ENCODE measurements around the gene LRRC14B. TPM values are rescaled to one million over a fixed set of nuclear protein-coding genes. Genes with fewer than 3 reads are reported as not detected.

Gene LRRC14B
- not detected for total RNA-seq

DNA sequence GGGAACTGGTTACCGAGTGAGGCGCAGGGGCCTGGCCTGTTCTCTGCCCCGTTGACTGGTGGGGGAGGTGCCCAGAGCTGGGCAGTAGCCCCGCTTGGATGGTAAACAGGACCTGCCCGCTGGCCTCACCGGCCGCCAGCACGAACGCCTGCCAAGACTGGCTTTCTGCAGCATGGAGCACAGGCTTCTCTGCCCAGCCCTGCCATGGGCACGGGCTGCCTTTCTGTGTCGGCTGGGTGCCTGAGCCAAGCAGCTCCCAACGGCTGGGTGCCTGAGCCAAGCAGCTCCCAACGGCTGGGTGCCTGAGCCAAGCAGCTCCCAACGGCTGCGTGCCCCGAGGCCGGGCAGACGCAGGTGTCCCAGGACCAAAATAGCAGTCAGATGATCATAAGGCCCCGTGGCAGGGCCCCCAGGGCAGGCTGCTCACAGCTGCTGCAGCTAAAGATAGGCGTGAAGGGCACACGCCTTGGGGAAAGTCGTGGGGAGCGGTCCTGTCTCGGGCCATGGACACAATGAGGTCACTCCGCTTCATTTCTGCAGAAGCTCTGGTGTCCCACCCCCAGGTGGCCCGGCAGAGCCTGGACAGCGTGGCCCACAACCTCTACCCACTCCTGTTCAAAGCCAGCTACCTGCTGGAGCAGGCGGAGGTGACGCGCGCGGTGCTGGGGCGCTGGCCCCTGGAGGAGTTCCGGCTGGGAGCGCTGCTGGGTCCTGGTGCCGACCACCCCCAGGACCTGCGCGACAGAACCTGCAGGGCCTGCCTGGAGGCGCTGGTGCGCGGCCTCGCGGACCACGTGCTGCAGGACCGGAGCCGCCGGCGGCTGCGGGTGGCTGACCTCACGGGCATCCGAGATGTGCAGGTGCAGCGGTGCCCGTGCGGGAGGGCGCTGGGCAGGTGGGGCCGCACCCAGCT is at the start of gene LRRC14B:
LRRC14B (plus strand) TSS at position 460 of the 913 bp plus-strand sequence; CDS start at position 504, 44 bp downstream.
- intact Hi-C loops (cut with DNase I; ENCODE audit: low total_unique reads): no loop called here
- Histone ChIP-seq H3K4me1 (peaks cover 0 to 4% of the 10 kb centered on the region in 2 donors), H3K9me3 (no peaks in the 10 kb centered on the region), H3K27me3 (no peaks in the 10 kb centered on the region), H3K36me3 (no peaks in the 10 kb centered on the region), H3K4me3 (no peak within 1 kb of the TSS), H3K27ac (no peak within 1 kb of the TSS)
- TF ChIP-seq POLR2A (IDR thresholded peaks at IDR 0.05) (no peak), CTCF (IDR thresholded peaks at IDR 0.05) (no peak)
- no peak for DNase-seq

DNA sequence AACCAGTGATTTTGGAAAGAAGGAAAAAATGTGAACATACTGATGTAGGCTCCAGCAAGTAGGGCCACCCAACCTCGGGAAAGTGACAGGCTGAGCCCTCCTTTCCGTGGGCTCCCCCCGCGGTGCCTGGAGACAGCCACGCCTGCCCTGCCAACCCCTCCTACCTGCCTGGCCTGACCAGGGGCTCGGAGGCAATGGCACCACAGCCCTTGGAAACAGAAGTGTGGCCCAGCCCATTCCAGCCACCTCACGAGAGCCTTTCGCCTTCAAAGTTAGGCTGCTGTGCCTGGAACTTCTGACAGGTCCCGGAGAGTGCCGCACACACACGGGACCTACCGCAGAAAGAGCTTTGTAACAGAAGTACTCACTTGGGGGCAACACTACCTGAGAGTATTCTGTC is 49.5 kb upstream of the LRRC14B start:
- DNase-seq: no peak
- Histone ChIP-seq H3K36me3 (no peaks in the 10 kb centered on the region), H3K27me3 (no peaks in the 10 kb centered on the region)

GRCh38 chr5:142246-142810 is 49.0 kb upstream of the LRRC14B start:
- H3K9me3 ChIP-seq: peaks cover 0 to 4% of the 10 kb centered on the region in 2 donors
- H3K27me3 ChIP-seq: no peaks in the 10 kb centered on the region
- intact Hi-C loops (cut with DNase I; ENCODE audit: low total_unique reads): no loop called here
- TF ChIP-seq POLR2A (IDR thresholded peaks at IDR 0.05) (no peak), CTCF (IDR thresholded peaks at IDR 0.05) (no peak)
- no peak overlapping the region for H3K27ac ChIP-seq
- H3K4me3 ChIP-seq: no peak overlapping the region
- no peaks in the 10 kb centered on the region for H3K4me1 ChIP-seq
- no peaks in the 10 kb centered on the region for H3K36me3 ChIP-seq
- no peak for DNase-seq

More for the DNA sequence above, 49.5 kb upstream of the LRRC14B start:
- no peaks in the 10 kb centered on the region for H3K4me1 ChIP-seq
- no peaks in the 10 kb centered on the region for H3K9me3 ChIP-seq
- no peak overlapping the region for H3K4me3 ChIP-seq
- no peak for TF ChIP-seq POLR2A (IDR thresholded peaks at IDR 0.05)
- no peak overlapping the region for H3K27ac ChIP-seq
- intact Hi-C loops (cut with DNase I; ENCODE audit: low total_unique reads): no loop called here

DNA sequence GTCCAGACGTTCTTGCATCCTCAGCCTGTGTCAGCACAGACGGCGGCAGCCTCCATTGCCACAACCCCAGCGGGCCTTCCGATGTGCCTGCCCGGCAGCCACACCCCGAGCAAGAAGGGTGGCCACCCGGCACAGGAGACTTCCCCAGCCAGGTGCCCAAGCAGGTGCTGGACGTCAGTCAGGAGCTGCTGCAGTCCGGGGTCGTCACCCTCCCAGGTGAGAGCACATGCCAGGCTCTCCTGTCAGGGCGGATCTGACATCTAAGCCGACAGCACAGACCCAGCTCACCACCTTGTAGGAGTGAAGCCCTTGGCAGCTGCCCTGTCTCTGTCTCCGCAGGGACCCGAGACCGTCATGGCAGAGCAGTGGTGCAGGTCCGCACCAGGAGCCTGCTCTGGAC is 48.3 kb upstream of the LRRC14B start:
- Histone ChIP-seq H3K4me3 (no peak overlapping the region), H3K36me3 (no peaks in the 10 kb centered on the region), H3K4me1 (no peaks in the 10 kb centered on the region), H3K27ac (no peak overlapping the region), H3K27me3 (no peaks in the 10 kb centered on the region), H3K9me3 (peaks cover 0 to 9% of the 10 kb centered on the region in 2 donors)
- TF ChIP-seq POLR2A (IDR thresholded peaks at IDR 0.05) (no peak), CTCF (IDR thresholded peaks at IDR 0.05) (no peak)
- intact Hi-C loops (cut with DNase I; ENCODE audit: low total_unique reads): no loop called here
- DNase-seq: no peak

DNA sequence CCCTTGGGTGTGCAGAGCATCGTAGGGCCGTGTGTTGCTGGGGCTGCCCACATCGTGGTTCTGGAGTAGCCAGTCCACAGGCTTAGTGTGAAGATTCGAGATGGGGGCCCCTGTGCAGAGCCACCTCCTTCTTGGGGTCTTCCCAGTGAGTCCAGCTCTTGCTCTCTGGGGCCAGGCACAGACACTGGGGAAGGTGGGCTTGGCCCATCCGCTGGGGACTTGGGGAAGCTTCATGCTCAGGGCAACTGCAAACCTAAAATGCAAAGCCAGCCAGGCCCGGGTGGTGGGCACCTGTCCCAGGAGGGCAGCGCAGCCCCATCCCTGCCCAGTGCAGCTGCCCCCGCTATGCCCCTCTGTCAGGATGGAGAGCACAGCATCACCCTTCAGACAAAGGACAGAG is 46.4 kb upstream of the LRRC14B start:
- intact Hi-C loops (cut with DNase I; ENCODE audit: low total_unique reads): no loop called here
- no peak for TF ChIP-seq CTCF (IDR thresholded peaks at IDR 0.05)
- TF ChIP-seq POLR2A (IDR thresholded peaks at IDR 0.05): no peak
- DNase-seq: no peak
- no peaks in the 10 kb centered on the region for H3K36me3 ChIP-seq
- no peak overlapping the region for H3K4me3 ChIP-seq
- H3K9me3 ChIP-seq: peaks cover 0 to 12% of the 10 kb centered on the region in 2 donors
- H3K4me1 ChIP-seq: no peaks in the 10 kb centered on the region
- no peak overlapping the region for H3K27ac ChIP-seq
- no peaks in the 10 kb centered on the region for H3K27me3 ChIP-seq
